Colonic mucosa (tissue), 4 donors: ENCODE measurements around the gene TM9SF2. TPM values are rescaled to one million over a fixed set of nuclear protein-coding genes. Genes with fewer than 3 reads are reported as not detected.

Source experiments
- DNase-seq: peaks from one replicate; pipeline ENCODE4 v3.0.0-alpha.2; 2020
- H3K27ac ChIP-seq: fragments of 200-600 bp; one replicate; pipeline ENCODE4 v1.8.0; 2021
- H3K27me3 ChIP-seq: fragments of 200-600 bp; one replicate; pipeline ENCODE4 v1.8.0; 2021
- H3K36me3 ChIP-seq: fragments of 200-600 bp; one replicate; pipeline ENCODE4 v1.8.0; 2021
- H3K4me1 ChIP-seq: fragments of 200-600 bp; one replicate; pipeline ENCODE4 v1.8.0; 2021; ENCODE audit warnings: mild to moderate bottlenecking
- H3K4me3 ChIP-seq: fragments of 200-600 bp; one replicate; pipeline ENCODE4 v1.8.0; 2021
- H3K9ac ChIP-seq, 2 donors: one replicate each; pipeline ENCODE4 v1.7.0; 2013; ENCODE audit warnings: control low read depth in 2 of 2, low read depth in 2 of 2, low read length in 2 of 2
- H3K9me3 ChIP-seq: fragments of 200-600 bp; one replicate; pipeline ENCODE4 v1.8.0; 2021
- CTCF ChIP-seq: fragments of 200-600 bp; IDR thresholded peaks from one replicate; pipeline ENCODE4 v1.8.0; 2022; ENCODE audit warnings: antibody characterized with exemption, mild to moderate bottlenecking
- intact Hi-C: fragments of 100-400 bp; cut with DNase I; formaldehyde crosslinking; loops from one replicate; pipeline ENCODE4 v1.14.1; 2022
- total RNA-seq, 2 donors: library from RNA; stranded (reverse); fragmentation: NEBNext Ultra II Directional in 1 of 2; extraction: Animal tissue kit (Norgen Biotek cat#: 25700) in 1 of 2; gene quantifications; one replicate each; pipeline ENCODE4 v1.2.1, GENCODE V29; 2021
- donor health status: healthy.
- donor health status: DM: no; HTN: no; CAD: no.
- donor health status: DM: no; HTN: no; CAD: no.

Gene TM9SF2
- total RNA-seq, 2 donors from 2014 or later, result 205 to 220 TPM

DNA sequence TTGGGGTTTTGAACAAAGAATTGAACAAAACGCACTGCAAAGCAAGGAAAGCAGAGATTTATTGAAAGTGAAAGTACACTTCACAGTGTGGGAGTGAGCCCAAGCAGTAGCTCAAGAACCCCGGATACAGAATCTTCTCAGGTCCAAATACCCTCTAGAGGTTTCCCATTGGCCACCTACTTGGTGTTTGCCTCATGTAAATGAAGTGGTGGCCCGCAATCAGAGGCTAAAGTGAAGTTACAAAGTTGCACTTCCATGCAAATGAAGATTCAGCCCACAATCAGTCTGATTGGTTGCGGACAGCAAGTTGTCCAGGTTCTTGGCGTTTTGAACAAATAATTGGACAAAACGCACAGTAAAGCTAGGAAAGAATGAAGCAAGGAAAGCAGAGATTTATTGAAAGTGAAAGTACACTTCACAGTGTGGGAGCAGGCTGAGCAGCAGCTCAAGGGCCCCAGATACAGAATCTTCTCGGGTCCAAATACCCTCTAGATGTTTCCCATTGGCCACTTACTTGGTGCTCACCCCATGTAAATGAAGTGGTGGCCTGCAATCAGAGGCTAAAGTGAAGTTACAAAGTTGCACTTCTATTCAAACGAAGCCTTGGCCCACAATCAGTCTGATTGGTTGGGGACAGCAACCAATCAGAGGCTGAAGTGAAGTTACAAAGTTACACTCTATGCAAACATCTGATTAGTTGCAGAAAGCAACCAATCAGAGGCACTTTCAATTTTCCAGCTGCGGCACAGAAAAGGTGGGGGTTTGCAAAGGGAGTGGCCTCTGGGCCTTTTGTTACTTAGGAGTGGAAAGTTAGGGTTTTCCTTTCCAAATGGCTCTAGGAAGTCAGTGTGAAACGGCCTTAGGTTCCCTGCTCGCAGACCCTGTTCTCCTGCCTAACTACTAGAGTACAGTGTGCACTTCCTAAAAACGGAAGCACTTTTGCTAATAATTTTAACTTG lies 4.8 kb upstream of the TM9SF2 start:
- Histone ChIP-seq H3K36me3 (no peaks in the 10 kb centered on the region), H3K27ac (peak overlapping the region; percentile 80), H3K27me3 (no peaks in the 10 kb centered on the region), H3K9ac (peak overlapping the region in 1 of 2 donors; percentile 16), H3K9me3 (no peaks in the 10 kb centered on the region), H3K4me3 (peak overlapping the region; percentile 33), H3K4me1 (no peaks in the 10 kb centered on the region)
- intact Hi-C loops, result loop anchor here (5.0 kb wide), 1 partner anchor 111 kb away; the partner anchor contains the start of gene CLYBL
- DNase-seq, result peak; percentile 73
- no peak for TF ChIP-seq CTCF

- intact Hi-C loops, result loop anchor here (5.0 kb wide), 1 partner anchor 109 kb away; the partner anchor contains the start of gene CLYBL
- Histone ChIP-seq H3K27me3 (no peaks in the 10 kb centered on the region), H3K9ac (peak overlapping the region; percentile 45 to 89), H3K36me3 (no peaks in the 10 kb centered on the region), H3K4me1 (peaks cover 11% of the 10 kb centered on the region), H3K4me3 (peak overlapping the region; percentile 43), H3K9me3 (no peaks in the 10 kb centered on the region), H3K27ac (peak overlapping the region; percentile 97)
- peak; percentile 98 for DNase-seq
- no peak for TF ChIP-seq CTCF
Observed at GRCh38 chr13:99498171-99499161, 2.8 kb upstream of the TM9SF2 start.

- no peak for TF ChIP-seq CTCF
- intact Hi-C loops, result no loop called here
- Histone ChIP-seq H3K4me1 (peaks cover 11% of the 10 kb centered on the region), H3K4me3 (peak overlapping the region; percentile 80), H3K9me3 (no peaks in the 10 kb centered on the region), H3K36me3 (no peaks in the 10 kb centered on the region), H3K27me3 (no peaks in the 10 kb centered on the region), H3K9ac (peak overlapping the region; percentile 61 to 96), H3K27ac (peak overlapping the region; percentile 91)
- no peak for DNase-seq
Observed at GRCh38 chr13:99500839-99501183, 461 bp upstream of the TM9SF2 start.

DNA sequence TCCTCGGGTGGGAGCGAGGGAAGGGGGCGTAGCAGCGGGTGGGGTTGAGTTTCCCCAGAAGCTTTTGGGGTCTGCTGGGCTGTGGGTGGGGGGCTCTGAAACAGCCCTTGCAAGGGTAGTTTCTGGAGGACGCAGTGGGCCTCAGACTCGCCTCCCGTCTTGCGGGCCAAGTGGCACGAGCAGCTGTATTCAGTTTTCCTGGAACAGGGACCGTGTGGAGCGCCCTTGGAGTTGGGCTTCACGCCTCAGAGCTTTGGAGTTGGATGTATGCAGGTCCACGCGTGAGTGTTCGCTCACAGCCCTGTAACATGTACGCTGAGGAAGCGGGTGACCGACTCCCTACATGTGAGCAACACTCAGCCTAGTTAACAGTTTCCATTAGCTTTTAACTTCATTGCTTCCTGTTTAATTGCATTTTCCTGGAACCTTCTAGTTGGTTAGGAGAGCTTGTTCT lies 603 bp downstream of the TM9SF2 start:
- Histone ChIP-seq H3K9ac (peak overlapping the region; percentile 93 to 96), H3K27ac (peak overlapping the region; percentile 91), H3K9me3 (no peaks in the 10 kb centered on the region), H3K4me1 (peaks cover 11% of the 10 kb centered on the region), H3K27me3 (no peaks in the 10 kb centered on the region), H3K36me3 (no peaks in the 10 kb centered on the region), H3K4me3 (peak overlapping the region; percentile 80)
- DNase-seq, result peak; percentile 55
- no peak for TF ChIP-seq CTCF
- intact Hi-C loops, result no loop called here

DNA sequence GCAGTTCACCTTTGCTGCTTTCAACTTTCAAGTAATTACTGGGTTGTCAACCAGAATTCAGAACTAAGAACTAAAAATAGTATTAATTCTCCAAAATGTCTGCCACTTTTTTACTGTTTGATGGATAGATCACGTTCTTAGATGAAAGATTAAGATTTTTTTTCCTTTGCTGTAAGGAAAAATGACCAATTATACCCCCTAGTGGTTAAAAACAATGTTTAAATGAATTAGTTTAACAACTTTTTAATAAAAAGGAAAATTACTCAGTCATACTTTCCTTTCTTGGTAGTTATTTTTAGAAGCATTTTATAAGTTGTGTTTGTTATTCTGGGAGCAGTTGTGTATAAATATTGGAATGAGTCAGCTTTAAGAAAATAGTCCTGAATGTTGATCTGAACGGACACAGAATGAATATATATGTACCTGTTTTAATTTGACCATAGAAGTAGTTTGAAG lies 4.6 kb downstream of the TM9SF2 start:
- no peaks in the 10 kb centered on the region for H3K36me3 ChIP-seq
- H3K9me3 ChIP-seq, result no peaks in the 10 kb centered on the region
- H3K4me1 ChIP-seq, result peaks cover 11% of the 10 kb centered on the region
- DNase-seq, result no peak
- no peaks in the 10 kb centered on the region for H3K27me3 ChIP-seq
- H3K9ac ChIP-seq, result no peak overlapping the region
- intact Hi-C loops, result no loop called here
- TF ChIP-seq CTCF, result peak; percentile 23
- H3K4me3 ChIP-seq, result no peak overlapping the region
- no peak overlapping the region for H3K27ac ChIP-seq
